GM18499 (cell line): ENCODE data around the gene ARMH3.
"Not testable (repeated sequence)": the region's sequence is repeated elsewhere in the genome, so short reads cannot be mapped to it uniquely, and the experiment has no call there.

ENCODE experiments used
- ATAC-seq: cut with Tn5 transposase; IDR thresholded peaks from one replicate; pipeline ENCODE4 v1.9.1; 2021; ENCODE audit warnings: moderate number of reproducible peaks; ENCODE audit not compliant: insufficient read depth, unreplicated experiment

Gene ARMH3

GRCh38 chr10:101993221-101993620 is 62.8 kb downstream of the ARMH3 start:
- ATAC-seq, result no peak

- ATAC-seq, result no peak
Measured at GRCh38 chr10:101987136-101987535, 68.8 kb downstream of the ARMH3 start.

- no peak for ATAC-seq
Measured at GRCh38 chr10:101986624-101986971, 69.4 kb downstream of the ARMH3 start.

- ATAC-seq, result not testable (repeated sequence)
Measured at GRCh38 chr10:101980677-101981076, 75.3 kb downstream of the ARMH3 start.

- ATAC-seq, result no peak
Measured at GRCh38 chr10:101974091-101974971, 81.6 kb downstream of the ARMH3 start.

GRCh38 chr10:101972761-101973160 is 83.2 kb downstream of the ARMH3 start:
- no peak for ATAC-seq

GRCh38 chr10:101969412-101969922 is 86.5 kb downstream of the ARMH3 start:
- ATAC-seq, result no peak

- no peak for ATAC-seq
Measured at GRCh38 chr10:101968940-101969321, 87.0 kb downstream of the ARMH3 start.

GRCh38 chr10:101968286-101968939 is 87.6 kb downstream of the ARMH3 start:
- ATAC-seq, result no peak

GRCh38 chr10:101967713-101968112 is 88.3 kb downstream of the ARMH3 start:
- ATAC-seq, result no peak

GRCh38 chr10:101967119-101967518 is 88.9 kb downstream of the ARMH3 start:
- ATAC-seq, result no peak

- no peak for ATAC-seq
Measured at GRCh38 chr10:101965075-101965765, 90.8 kb downstream of the ARMH3 start.

GRCh38 chr10:101961591-101962498 is 94.1 kb downstream of the ARMH3 start:
- ATAC-seq, result no peak

GRCh38 chr10:101960879-101961395 is 95.0 kb downstream of the ARMH3 start:
- ATAC-seq, result no peak

- ATAC-seq, result no peak
Measured at GRCh38 chr10:101959346-101959916, 96.5 kb downstream of the ARMH3 start.

GRCh38 chr10:101958691-101959090 is 97.3 kb downstream of the ARMH3 start:
- no peak for ATAC-seq

- ATAC-seq, result no peak
Measured at GRCh38 chr10:101956898-101957297, 99.1 kb downstream of the ARMH3 start.

GRCh38 chr10:101956117-101956516 is 99.9 kb downstream of the ARMH3 start:
- ATAC-seq, result no peak

- no peak for ATAC-seq
Measured at GRCh38 chr10:101952191-101952590, 103.8 kb downstream of the ARMH3 start.
